NB4 (cell line): ENCODE results near the gene ZFAND5.

Experiments
- DNase-seq: peaks from one replicate; pipeline ENCODE4 v3.0.0; 2010; ENCODE audit warnings: low read depth
- H3K4me3 ChIP-seq: one replicate; pipeline ENCODE4 v1.5.1; 2011; ENCODE audit warnings: mild to moderate bottlenecking, low read depth, low read length, moderate library complexity
- MYC ChIP-seq: IDR thresholded peaks from 2 replicates; pipeline ENCODE4 v1.6.1; 2011; ENCODE audit warnings: low read depth, low read length
- POLR2A ChIP-seq: IDR thresholded peaks from 2 replicates; pipeline ENCODE4 v1.6.1; 2011; ENCODE audit warnings: mild to moderate bottlenecking; ENCODE audit not compliant: insufficient read length; ENCODE audit errors: extremely low read depth
- TF ChIP-seq, protein P1 (sequence below): IDR thresholded peaks from one replicate; pipeline ENCODE4 v1.5.1; 2012; ENCODE audit warnings: low read depth, low read length
- TF ChIP-seq, protein P2 (sequence below): IDR thresholded peaks from 2 replicates; pipeline ENCODE4 v1.6.1; 2011; ENCODE audit warnings: low read depth, low read length

Gene ZFAND5

DNA sequence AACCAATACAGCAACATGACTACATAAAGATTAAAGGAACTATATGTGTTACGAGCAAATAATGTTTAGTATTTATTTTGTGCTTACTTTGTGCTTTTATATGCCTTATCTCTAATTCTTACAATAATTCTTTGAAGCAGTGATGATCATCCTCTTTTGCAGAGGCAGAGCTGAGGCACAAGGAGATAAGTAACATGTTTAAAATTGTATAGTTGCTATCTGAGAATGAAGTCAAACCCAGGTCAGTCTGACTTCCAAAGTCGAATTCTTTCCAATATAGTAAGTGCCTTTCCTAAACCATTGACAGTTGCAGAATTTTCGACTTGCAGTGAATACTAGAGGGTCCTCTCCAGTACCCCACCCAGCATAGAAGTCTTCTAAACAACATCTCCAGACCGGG is 12.0 kb upstream of the ZFAND5 start:
- DNase-seq = no peak
- TF ChIP-seq, protein P1, sequence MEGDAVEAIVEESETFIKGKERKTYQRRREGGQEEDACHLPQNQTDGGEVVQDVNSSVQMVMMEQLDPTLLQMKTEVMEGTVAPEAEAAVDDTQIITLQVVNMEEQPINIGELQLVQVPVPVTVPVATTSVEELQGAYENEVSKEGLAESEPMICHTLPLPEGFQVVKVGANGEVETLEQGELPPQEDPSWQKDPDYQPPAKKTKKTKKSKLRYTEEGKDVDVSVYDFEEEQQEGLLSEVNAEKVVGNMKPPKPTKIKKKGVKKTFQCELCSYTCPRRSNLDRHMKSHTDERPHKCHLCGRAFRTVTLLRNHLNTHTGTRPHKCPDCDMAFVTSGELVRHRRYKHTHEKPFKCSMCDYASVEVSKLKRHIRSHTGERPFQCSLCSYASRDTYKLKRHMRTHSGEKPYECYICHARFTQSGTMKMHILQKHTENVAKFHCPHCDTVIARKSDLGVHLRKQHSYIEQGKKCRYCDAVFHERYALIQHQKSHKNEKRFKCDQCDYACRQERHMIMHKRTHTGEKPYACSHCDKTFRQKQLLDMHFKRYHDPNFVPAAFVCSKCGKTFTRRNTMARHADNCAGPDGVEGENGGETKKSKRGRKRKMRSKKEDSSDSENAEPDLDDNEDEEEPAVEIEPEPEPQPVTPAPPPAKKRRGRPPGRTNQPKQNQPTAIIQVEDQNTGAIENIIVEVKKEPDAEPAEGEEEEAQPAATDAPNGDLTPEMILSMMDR = no peak
- TF ChIP-seq MYC (no peak), POLR2A (no peak)
- TF ChIP-seq, protein P2, sequence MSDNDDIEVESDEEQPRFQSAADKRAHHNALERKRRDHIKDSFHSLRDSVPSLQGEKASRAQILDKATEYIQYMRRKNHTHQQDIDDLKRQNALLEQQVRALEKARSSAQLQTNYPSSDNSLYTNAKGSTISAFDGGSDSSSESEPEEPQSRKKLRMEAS = no peak
- no peak overlapping the region for H3K4me3 ChIP-seq

DNA sequence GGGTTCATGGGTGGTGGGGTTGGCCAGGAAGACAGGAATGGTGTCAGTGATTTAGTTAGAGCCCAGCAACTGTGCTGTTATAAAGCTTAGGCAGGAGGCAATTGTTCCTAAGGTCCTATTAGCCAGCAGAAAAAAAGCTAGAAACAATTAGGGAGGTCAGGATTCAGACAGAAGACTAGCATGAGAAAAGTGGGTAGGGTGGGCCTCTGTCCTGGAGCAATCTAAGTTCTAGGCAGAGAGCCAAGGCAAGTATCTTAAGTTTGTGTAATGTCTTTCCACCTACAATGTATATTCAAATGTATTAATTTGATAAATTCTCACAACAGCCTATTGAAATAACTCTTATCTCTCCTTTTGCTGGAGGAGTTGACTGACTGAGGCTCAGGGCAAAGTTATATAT is 6.1 kb upstream of the ZFAND5 start:
- TF ChIP-seq MYC (no peak), POLR2A (no peak)
- TF ChIP-seq, protein P2 = no peak
- TF ChIP-seq, protein P1 = no peak
- no peak for DNase-seq
- no peak overlapping the region for H3K4me3 ChIP-seq

DNA sequence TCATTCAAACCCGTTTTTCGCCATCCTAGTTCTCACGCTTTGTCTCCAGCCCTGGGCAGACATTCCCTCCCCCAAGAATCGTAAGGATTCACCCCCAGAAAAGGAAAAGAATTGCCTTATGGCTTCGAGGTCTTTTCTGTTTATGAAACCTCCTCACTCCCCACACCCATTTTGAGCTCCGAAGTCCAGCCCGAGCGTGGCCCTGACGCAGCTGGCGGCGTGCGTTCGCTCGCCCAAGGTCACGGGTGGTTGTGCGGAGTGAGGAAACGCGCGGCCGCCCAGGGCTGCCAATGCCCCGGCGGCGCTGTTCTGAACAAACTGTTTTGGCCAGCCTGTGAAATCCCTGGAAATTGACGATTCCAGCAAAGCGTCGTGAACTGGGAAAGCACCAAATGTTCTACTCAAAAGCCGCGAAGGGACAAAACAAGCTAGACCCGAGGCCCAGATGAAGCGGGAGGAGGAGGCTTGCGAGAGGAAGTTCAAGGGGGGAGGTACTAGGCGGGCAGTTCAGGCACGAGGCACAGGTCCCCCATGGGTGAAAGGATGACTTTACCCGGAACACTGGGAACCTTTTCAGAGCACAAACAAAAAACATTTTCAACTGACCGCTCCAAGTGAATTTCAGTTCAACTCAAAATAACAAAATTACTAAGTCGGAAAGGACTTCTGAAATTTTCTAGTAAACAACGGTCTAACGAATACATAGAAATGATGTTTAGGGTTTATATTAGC is 683 bp upstream of the ZFAND5 start:
- H3K4me3 ChIP-seq = peak overlapping the region; percentile 66
- TF ChIP-seq, protein P1 = no peak
- TF ChIP-seq MYC = peak; percentile 81
- TF ChIP-seq, protein P2 = peak; percentile 69
- no peak for TF ChIP-seq POLR2A
- peak; percentile 80 for DNase-seq

DNA sequence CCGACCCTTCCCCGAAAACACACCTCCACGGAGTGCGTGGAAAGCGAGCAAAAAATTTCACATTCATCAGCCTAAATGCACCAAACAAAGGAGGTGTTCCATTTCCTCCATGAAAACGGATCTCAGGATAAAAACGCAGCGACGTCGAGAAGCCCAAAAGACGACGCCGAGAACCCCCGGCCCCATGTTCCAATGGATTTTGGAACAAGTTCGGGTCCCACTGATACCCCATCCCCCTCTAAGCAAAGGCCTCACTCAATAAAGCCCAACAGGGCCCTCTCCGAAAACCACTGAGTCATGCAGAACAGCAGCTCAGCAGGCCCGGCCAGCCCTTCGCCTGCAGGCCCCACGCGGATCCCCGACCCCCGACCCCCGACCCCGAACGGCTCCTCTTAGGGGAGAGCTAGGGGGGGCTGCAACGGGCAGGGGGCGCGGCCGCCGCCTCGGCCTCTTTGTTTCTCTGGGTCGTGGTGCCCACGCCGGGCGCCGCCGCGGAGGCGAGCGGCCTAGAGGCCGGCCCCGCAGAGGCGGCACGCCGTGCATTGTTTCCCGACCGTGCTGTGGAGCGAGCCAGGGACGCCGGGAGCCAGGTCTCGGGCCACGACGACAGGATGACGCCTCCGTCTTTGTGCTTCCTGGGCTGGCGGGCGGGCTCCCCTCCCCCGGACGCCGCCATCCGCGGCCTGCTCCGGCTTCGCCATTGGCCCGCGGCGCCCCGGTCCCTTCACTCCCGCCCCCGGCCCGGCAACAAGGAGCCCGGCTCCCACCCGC is 915 bp downstream of the ZFAND5 start:
- TF ChIP-seq, protein P2 = no peak
- TF ChIP-seq MYC (no peak), POLR2A (no peak)
- TF ChIP-seq, protein P1 = no peak
- H3K4me3 ChIP-seq = peak overlapping the region; percentile 88
- peak; percentile 69 for DNase-seq

DNA sequence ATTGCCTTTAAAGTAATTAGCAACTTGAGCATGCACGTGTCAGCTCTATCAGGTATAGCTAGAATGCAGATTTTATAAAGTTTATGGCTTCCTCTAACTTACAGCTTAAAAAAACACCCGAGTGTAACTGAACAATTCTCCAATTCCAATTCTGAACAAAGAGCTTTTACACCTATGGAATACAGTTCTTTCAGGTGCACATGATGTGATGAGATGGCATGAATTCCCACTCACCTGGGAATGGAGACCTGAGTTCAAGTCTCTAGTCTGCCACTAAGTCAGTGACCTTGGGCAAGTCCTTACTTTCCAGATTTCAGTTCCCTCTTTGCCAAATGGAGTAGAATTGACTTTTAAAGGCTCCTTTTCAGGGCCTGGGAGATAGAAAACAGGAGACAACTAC is 1.8 kb downstream of the ZFAND5 start:
- TF ChIP-seq, protein P1 = no peak
- H3K4me3 ChIP-seq = peak overlapping the region; percentile 88
- DNase-seq = no peak
